GM23338 (cell line): ENCODE measurements around the gene ZFHX3. TPM values are rescaled to one million over a fixed set of nuclear protein-coding genes. Genes with fewer than 3 reads are reported as not detected.
A peak's percentile ranks its signal among the peaks of the same experiment; 100 is the strongest.

Source experiments
- ATAC-seq: fragments of 200-7000 bp; cut with Tn5 transposase; 3 replicates; pipeline ENCODE4 v1.9.1; 2020
- DNase-seq: peaks from one replicate; pipeline ENCODE4 v3.0.0-alpha.2; 2015; ENCODE audit warnings: low spot score
- H2AFZ ChIP-seq: fragments of 200-600 bp; sonication (generic); 2 replicates; pipeline ENCODE4 v1.8.0; 2016; ENCODE audit warnings: antibody characterized with exemption, mild to moderate bottlenecking, moderate library complexity
- H3F3A ChIP-seq: fragments of 200-600 bp; sonication (generic); replicated peaks from 2 replicates; pipeline ENCODE4 v1.8.0; 2017; ENCODE audit warnings: antibody characterized with exemption, mixed run types, low read depth
- H3K27ac ChIP-seq: fragments of 200-600 bp; sonication (generic); 2 replicates; pipeline ENCODE4 v1.6.1; 2016; ENCODE audit warnings: low read depth
- H3K27me3 ChIP-seq: fragments of 200-600 bp; sonication (generic); 2 replicates; pipeline ENCODE4 v1.8.0; 2016; ENCODE audit warnings: mild to moderate bottlenecking, mixed run types, moderate library complexity; ENCODE audit not compliant: insufficient read depth
- H3K36me3 ChIP-seq: fragments of 200-600 bp; sonication (generic); 2 replicates; pipeline ENCODE4 v1.8.0; 2016; ENCODE audit warnings: mild to moderate bottlenecking; ENCODE audit not compliant: insufficient read depth
- H3K4me1 ChIP-seq: fragments of 200-600 bp; sonication (generic); 2 replicates; pipeline ENCODE4 v1.8.0; 2016; ENCODE audit warnings: mild to moderate bottlenecking, moderate library complexity; ENCODE audit not compliant: insufficient read depth
- H3K4me2 ChIP-seq: fragments of 200-600 bp; sonication (generic); 2 replicates; pipeline ENCODE4 v1.7.1; 2017; ENCODE audit warnings: mixed run types
- H3K4me3 ChIP-seq: fragments of 200-600 bp; sonication (generic); 2 replicates; pipeline ENCODE4 v1.6.1; 2016; ENCODE audit warnings: mixed run types
- H3K79me2 ChIP-seq: fragments of 200-600 bp; sonication (generic); replicated peaks from 2 replicates; pipeline ENCODE4 v1.8.0; 2017; ENCODE audit warnings: mild to moderate bottlenecking; ENCODE audit not compliant: insufficient read depth
- H3K9me2 ChIP-seq: fragments of 200-600 bp; sonication (generic); 2 replicates; pipeline ENCODE4 v1.8.0; 2017; ENCODE audit not compliant: insufficient read depth
- H4K20me1 ChIP-seq: fragments of 200-600 bp; sonication (generic); replicated peaks from 2 replicates; pipeline ENCODE4 v1.8.0; 2017; ENCODE audit warnings: mild to moderate bottlenecking; ENCODE audit not compliant: insufficient read depth
- H3K27ac Mint-ChIP-seq: 2 replicates; pipeline ENCODE4 v1.8.0; 2020; ENCODE audit warnings: inconsistent platforms, mild to moderate bottlenecking, moderate library complexity, mixed read lengths
- H3K27me3 Mint-ChIP-seq: 3 replicates; pipeline ENCODE4 v1.8.0; 2022; ENCODE audit warnings: low read depth, mild to moderate bottlenecking, moderate library complexity, mixed read lengths, inconsistent platforms; ENCODE audit not compliant: insufficient read depth, poor library complexity
- H3K36me3 Mint-ChIP-seq: 3 replicates; pipeline ENCODE4 v1.8.0; 2021; ENCODE audit warnings: low read depth, mild to moderate bottlenecking, inconsistent platforms, moderate library complexity, mixed read lengths
- H3K4me1 Mint-ChIP-seq: 3 replicates; pipeline ENCODE4 v1.8.0; 2020; ENCODE audit warnings: mild to moderate bottlenecking, inconsistent platforms, mixed read lengths
- H3K4me3 Mint-ChIP-seq: 3 replicates; pipeline ENCODE4 v1.8.0; 2021; ENCODE audit warnings: moderate library complexity, mild to moderate bottlenecking, inconsistent platforms, mixed read lengths
- H3K9me3 Mint-ChIP-seq: 3 replicates; pipeline ENCODE4 v1.8.0; 2020; ENCODE audit warnings: moderate library complexity, mild to moderate bottlenecking, inconsistent platforms, mixed read lengths
- CREB1 ChIP-seq: fragments of 250-450 bp; sonication (Bioruptor Pico); IDR thresholded peaks from 2 replicates; pipeline ENCODE4 v1.5.0; 2020; ENCODE audit warnings: low read depth, mild to moderate bottlenecking, moderate library complexity
- EZH2 ChIP-seq: fragments of 200-600 bp; sonication (generic); IDR thresholded peaks from one replicate; pipeline ENCODE4 v1.8.0; 2017; ENCODE audit warnings: antibody characterized with exemption, mild to moderate bottlenecking, low read depth; ENCODE audit not compliant: unreplicated experiment
- EZH2phosphoT487 ChIP-seq: fragments of 200-600 bp; sonication (generic); IDR thresholded peaks from one replicate; pipeline ENCODE4 v1.8.1; 2018; ENCODE audit warnings: antibody characterized with exemption; ENCODE audit not compliant: unreplicated experiment
- JUNB ChIP-seq: IDR thresholded peaks from one replicate; pipeline ENCODE4 v1.6.1; 2016; ENCODE audit warnings: antibody characterized with exemption; ENCODE audit not compliant: unreplicated experiment
- NANOG ChIP-seq: IDR thresholded peaks from 2 replicates; pipeline ENCODE4 v1.6.1; 2016; ENCODE audit warnings: antibody characterized with exemption, borderline replicate concordance
- POLR2AphosphoS5 ChIP-seq: IDR thresholded peaks from 2 replicates; pipeline ENCODE4 v1.6.1; 2016; ENCODE audit warnings: antibody characterized with exemption, low read depth
- STAT1 ChIP-seq: IDR thresholded peaks from one replicate; pipeline ENCODE4 v1.6.1; 2016; ENCODE audit warnings: antibody characterized with exemption; ENCODE audit not compliant: unreplicated experiment
- ZNF114 ChIP-seq: fragments of 250-450 bp; sonication (Bioruptor Pico); IDR thresholded peaks from 2 replicates; pipeline ENCODE4 v1.5.0; 2020; ENCODE audit warnings: mild to moderate bottlenecking, moderate library complexity
- ZNF331 ChIP-seq: fragments of 250-450 bp; sonication (Bioruptor Pico); IDR thresholded peaks from 2 replicates; pipeline ENCODE4 v1.5.0; 2020; ENCODE audit warnings: low read depth, mild to moderate bottlenecking, moderate library complexity
- polyA plus RNA-seq: library from polyadenylated mRNA; unstranded; fragments of >200 nt; fragmentation: Nextera tagmentation; extraction: Ambion mirVana; gene quantifications from 2 replicates; pipeline ENCODE4 v1.2.1, GENCODE V29; 2016
- total RNA-seq: library from RNA; depleted of rRNA; stranded (reverse); fragments of >200 nt; shearing (Covaris generic); gene quantifications from 2 replicates; pipeline ENCODE4 v1.2.3, GENCODE V29; 2014
- TF ChIP-seq, protein P1 (sequence below): IDR thresholded peaks from one replicate; pipeline ENCODE4 v1.6.1; 2018; ENCODE audit warnings: antibody characterized with exemption; ENCODE audit not compliant: unreplicated experiment
- TF ChIP-seq, protein P2 (sequence below), 2 experiments: fragments of 200-600 bp in 1 of 2; sonication (generic) in 1 of 2; conservative IDR thresholded peaks; 2 replicates each; pipeline versions ENCODE4 v1.5.1 to v1.6.1; 2016 to 2017; ENCODE audit warnings: antibody characterized with exemption in 2 of 2, low read depth in 2 of 2, mild to moderate bottlenecking in 2 of 2, moderate library complexity in 1 of 2
- TF ChIP-seq, protein P3 (sequence below): IDR thresholded peaks from 2 replicates; pipeline ENCODE4 v1.6.1; 2016; ENCODE audit warnings: antibody characterized with exemption
- TF ChIP-seq, protein P4 (sequence below): fragments of 250-450 bp; sonication (Bioruptor Pico); IDR thresholded peaks from 2 replicates; pipeline ENCODE4 v1.5.0; 2020; ENCODE audit warnings: mild to moderate bottlenecking, moderate library complexity

ZFHX3 gene
- total and polyA plus RNA-seq, 2 experiments from 2014 or later = 1.0 to 1.5 TPM

DNA sequence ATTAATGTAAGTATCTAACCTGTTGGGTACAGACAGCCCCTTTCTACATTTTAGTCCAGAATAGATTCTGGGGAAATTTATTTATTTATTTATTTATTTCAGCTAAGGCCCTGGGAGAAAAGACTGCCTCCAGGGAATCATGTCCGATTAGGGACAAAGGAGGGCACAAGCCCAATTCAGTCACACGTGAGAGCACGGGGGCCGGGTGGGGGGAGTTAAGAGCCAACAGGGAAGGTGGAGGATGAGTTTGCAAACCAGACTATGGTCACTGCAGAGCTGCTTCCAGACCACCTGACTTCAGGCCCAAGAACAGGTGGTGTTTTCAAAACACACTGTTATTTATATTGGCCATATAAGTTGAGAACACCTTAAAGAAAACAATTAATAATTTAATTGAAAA is 1.6 kb upstream of the ZFHX3 start:
- Mint-ChIP-seq H3K4me1 (peaks cover 35% of the 10 kb centered on the region), H3K27me3 (peaks cover 31% of the 10 kb centered on the region), H3K27ac (no peak overlapping the region), H3K9me3 (no peaks in the 10 kb centered on the region), H3K4me3 (no peak overlapping the region), H3K36me3 (no peaks in the 10 kb centered on the region)
- H3K27ac ChIP-seq = no peak overlapping the region
- H3K79me2 ChIP-seq = no peaks in the 10 kb centered on the region
- TF ChIP-seq STAT1 (no peak), CREB1 (CRISPR knock-in tag) (no peak), ZNF331 (CRISPR knock-in tag) (no peak), NANOG (no peak), EZH2 (no peak), EZH2phosphoT487 (no peak), JUNB (no peak), POLR2AphosphoS5 (no peak), ZNF114 (no peak)
- TF ChIP-seq, protein P1, sequence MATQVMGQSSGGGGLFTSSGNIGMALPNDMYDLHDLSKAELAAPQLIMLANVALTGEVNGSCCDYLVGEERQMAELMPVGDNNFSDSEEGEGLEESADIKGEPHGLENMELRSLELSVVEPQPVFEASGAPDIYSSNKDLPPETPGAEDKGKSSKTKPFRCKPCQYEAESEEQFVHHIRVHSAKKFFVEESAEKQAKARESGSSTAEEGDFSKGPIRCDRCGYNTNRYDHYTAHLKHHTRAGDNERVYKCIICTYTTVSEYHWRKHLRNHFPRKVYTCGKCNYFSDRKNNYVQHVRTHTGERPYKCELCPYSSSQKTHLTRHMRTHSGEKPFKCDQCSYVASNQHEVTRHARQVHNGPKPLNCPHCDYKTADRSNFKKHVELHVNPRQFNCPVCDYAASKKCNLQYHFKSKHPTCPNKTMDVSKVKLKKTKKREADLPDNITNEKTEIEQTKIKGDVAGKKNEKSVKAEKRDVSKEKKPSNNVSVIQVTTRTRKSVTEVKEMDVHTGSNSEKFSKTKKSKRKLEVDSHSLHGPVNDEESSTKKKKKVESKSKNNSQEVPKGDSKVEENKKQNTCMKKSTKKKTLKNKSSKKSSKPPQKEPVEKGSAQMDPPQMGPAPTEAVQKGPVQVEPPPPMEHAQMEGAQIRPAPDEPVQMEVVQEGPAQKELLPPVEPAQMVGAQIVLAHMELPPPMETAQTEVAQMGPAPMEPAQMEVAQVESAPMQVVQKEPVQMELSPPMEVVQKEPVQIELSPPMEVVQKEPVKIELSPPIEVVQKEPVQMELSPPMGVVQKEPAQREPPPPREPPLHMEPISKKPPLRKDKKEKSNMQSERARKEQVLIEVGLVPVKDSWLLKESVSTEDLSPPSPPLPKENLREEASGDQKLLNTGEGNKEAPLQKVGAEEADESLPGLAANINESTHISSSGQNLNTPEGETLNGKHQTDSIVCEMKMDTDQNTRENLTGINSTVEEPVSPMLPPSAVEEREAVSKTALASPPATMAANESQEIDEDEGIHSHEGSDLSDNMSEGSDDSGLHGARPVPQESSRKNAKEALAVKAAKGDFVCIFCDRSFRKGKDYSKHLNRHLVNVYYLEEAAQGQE = no peak
- TF ChIP-seq, protein P2, sequence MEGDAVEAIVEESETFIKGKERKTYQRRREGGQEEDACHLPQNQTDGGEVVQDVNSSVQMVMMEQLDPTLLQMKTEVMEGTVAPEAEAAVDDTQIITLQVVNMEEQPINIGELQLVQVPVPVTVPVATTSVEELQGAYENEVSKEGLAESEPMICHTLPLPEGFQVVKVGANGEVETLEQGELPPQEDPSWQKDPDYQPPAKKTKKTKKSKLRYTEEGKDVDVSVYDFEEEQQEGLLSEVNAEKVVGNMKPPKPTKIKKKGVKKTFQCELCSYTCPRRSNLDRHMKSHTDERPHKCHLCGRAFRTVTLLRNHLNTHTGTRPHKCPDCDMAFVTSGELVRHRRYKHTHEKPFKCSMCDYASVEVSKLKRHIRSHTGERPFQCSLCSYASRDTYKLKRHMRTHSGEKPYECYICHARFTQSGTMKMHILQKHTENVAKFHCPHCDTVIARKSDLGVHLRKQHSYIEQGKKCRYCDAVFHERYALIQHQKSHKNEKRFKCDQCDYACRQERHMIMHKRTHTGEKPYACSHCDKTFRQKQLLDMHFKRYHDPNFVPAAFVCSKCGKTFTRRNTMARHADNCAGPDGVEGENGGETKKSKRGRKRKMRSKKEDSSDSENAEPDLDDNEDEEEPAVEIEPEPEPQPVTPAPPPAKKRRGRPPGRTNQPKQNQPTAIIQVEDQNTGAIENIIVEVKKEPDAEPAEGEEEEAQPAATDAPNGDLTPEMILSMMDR (conservative IDR thresholded peaks at IDR 0.05; ENCODE audit: low read depth in 2 of 2) = no peak
- TF ChIP-seq, protein P3, sequence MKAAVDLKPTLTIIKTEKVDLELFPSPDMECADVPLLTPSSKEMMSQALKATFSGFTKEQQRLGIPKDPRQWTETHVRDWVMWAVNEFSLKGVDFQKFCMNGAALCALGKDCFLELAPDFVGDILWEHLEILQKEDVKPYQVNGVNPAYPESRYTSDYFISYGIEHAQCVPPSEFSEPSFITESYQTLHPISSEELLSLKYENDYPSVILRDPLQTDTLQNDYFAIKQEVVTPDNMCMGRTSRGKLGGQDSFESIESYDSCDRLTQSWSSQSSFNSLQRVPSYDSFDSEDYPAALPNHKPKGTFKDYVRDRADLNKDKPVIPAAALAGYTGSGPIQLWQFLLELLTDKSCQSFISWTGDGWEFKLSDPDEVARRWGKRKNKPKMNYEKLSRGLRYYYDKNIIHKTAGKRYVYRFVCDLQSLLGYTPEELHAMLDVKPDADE = no peak
- TF ChIP-seq, protein P4, sequence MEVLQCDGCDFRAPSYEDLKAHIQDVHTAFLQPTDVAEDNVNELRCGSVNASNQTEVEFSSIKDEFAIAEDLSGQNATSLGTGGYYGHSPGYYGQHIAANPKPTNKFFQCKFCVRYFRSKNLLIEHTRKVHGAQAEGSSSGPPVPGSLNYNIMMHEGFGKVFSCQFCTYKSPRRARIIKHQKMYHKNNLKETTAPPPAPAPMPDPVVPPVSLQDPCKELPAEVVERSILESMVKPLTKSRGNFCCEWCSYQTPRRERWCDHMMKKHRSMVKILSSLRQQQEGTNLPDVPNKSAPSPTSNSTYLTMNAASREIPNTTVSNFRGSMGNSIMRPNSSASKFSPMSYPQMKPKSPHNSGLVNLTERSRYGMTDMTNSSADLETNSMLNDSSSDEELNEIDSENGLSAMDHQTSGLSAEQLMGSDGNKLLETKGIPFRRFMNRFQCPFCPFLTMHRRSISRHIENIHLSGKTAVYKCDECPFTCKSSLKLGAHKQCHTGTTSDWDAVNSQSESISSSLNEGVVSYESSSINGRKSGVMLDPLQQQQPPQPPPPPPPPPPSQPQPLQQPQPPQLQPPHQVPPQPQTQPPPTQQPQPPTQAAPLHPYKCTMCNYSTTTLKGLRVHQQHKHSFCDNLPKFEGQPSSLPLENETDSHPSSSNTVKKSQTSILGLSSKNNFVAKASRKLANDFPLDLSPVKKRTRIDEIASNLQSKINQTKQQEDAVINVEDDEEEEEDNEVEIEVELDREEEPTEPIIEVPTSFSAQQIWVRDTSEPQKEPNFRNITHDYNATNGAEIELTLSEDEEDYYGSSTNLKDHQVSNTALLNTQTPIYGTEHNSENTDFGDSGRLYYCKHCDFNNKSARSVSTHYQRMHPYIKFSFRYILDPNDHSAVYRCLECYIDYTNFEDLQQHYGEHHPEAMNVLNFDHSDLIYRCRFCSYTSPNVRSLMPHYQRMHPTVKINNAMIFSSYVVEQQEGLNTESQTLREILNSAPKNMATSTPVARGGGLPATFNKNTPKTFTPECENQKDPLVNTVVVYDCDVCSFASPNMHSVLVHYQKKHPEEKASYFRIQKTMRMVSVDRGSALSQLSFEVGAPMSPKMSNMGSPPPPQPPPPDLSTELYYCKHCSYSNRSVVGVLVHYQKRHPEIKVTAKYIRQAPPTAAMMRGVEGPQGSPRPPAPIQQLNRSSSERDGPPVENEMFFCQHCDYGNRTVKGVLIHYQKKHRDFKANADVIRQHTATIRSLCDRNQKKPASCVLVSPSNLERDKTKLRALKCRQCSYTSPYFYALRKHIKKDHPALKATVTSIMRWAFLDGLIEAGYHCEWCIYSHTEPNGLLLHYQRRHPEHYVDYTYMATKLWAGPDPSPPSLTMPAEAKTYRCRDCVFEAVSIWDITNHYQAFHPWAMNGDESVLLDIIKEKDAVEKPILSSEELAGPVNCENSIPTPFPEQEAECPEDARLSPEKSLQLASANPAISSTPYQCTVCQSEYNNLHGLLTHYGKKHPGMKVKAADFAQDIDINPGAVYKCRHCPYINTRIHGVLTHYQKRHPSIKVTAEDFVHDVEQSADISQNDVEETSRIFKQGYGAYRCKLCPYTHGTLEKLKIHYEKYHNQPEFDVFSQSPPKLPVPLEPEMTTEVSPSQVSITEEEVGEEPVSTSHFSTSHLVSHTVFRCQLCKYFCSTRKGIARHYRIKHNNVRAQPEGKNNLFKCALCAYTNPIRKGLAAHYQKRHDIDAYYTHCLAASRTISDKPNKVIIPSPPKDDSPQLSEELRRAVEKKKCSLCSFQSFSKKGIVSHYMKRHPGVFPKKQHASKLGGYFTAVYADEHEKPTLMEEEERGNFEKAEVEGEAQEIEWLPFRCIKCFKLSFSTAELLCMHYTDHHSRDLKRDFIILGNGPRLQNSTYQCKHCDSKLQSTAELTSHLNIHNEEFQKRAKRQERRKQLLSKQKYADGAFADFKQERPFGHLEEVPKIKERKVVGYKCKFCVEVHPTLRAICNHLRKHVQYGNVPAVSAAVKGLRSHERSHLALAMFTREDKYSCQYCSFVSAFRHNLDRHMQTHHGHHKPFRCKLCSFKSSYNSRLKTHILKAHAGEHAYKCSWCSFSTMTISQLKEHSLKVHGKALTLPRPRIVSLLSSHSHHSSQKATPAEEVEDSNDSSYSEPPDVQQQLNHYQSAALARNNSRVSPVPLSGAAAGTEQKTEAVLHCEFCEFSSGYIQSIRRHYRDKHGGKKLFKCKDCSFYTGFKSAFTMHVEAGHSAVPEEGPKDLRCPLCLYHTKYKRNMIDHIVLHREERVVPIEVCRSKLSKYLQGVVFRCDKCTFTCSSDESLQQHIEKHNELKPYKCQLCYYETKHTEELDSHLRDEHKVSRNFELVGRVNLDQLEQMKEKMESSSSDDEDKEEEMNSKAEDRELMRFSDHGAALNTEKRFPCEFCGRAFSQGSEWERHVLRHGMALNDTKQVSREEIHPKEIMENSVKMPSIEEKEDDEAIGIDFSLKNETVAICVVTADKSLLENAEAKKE (CRISPR knock-in tag) = no peak
- H4K20me1 ChIP-seq = peaks cover 41% of the 10 kb centered on the region
- DNase-seq = no peak
- H3K4me3 ChIP-seq = no peak overlapping the region
- H2AFZ ChIP-seq = no peak overlapping the region
- H3K4me1 ChIP-seq = peaks cover 88% of the 10 kb centered on the region
- H3K27me3 ChIP-seq = peaks cover 93% of the 10 kb centered on the region
- no peak for ATAC-seq
- H3F3A ChIP-seq = peaks cover 33% of the 10 kb centered on the region
- peak overlapping the region; percentile 81 for H3K4me2 ChIP-seq
- H3K9me2 ChIP-seq = no peaks in the 10 kb centered on the region
- no peaks in the 10 kb centered on the region for H3K36me3 ChIP-seq
